IPS-18a (cell line): ENCODE results near the gene ZMPSTE24.

Experiments used
- H3K27ac ChIP-seq: one replicate; pipeline ENCODE4 v1.5.1; 2013; ENCODE audit warnings: low read length
- H3K27me3 ChIP-seq: one replicate; pipeline ENCODE4 v1.6.1; 2013; ENCODE audit warnings: mild to moderate bottlenecking, low read length; ENCODE audit not compliant: control insufficient read depth, insufficient read depth
- H3K36me3 ChIP-seq: one replicate; pipeline ENCODE4 v1.6.1; 2013; ENCODE audit warnings: low read depth, low read length; ENCODE audit not compliant: control insufficient read depth
- H3K4me1 ChIP-seq: one replicate; pipeline ENCODE4 v1.6.1; 2013; ENCODE audit warnings: low read depth, low read length; ENCODE audit not compliant: control insufficient read depth
- H3K4me3 ChIP-seq: one replicate; pipeline ENCODE4 v1.5.1; 2013; ENCODE audit warnings: low read length
- H3K9ac ChIP-seq: one replicate; pipeline ENCODE4 v1.6.1; 2013; ENCODE audit warnings: mild to moderate bottlenecking, low read length, moderate library complexity
- H3K9me3 ChIP-seq: one replicate; pipeline ENCODE4 v1.6.1; 2013; ENCODE audit warnings: low read depth, low read length; ENCODE audit not compliant: control insufficient read depth

ZMPSTE24 gene

DNA sequence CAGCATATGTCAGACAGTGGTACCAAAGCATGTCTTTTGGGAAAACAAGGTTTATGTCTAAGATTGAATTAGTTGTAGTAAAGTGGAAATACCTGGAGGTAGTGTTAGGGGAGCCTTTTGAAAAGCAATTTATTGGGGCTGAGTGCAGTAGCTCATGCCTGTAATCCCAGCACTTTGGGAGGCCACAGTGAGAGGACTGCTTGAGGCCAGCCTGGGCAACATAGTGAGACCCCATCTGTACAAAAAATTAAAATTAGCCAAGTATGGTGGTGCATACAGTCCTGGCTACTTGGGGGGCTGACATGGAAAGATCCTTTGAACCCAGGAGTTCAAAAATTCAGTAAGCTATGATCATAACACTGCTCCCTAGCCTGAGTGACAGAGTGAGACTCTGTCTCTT is 7.3 kb downstream of the ZMPSTE24 start:
- H3K4me1 ChIP-seq, result no peaks in the 10 kb centered on the region
- no peak overlapping the region for H3K27ac ChIP-seq
- no peaks in the 10 kb centered on the region for H3K27me3 ChIP-seq
- no peak overlapping the region for H3K9ac ChIP-seq
- no peak overlapping the region for H3K4me3 ChIP-seq
- peaks cover 67% of the 10 kb centered on the region for H3K36me3 ChIP-seq
- no peaks in the 10 kb centered on the region for H3K9me3 ChIP-seq

DNA sequence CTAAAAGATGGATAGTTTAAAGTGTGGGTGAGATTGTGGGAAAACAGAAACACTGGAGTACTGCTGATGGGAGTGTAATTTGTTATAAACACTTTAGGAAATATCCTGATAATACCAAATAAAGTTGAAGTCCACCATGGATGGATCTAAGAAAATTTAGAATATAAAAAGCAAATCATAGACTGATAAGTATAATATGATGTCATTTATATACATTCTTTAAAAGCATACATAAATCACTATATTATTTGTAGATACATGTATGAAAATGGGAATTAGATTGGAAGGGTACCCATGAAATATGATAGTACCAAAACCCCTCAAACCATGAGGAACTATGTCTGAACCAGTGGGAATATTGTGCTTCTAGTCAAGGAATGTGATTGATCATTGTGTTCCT is 7.9 kb downstream of the ZMPSTE24 start:
- Histone ChIP-seq H3K4me3 (no peak overlapping the region), H3K9me3 (no peaks in the 10 kb centered on the region), H3K27ac (no peak overlapping the region), H3K4me1 (no peaks in the 10 kb centered on the region), H3K27me3 (no peaks in the 10 kb centered on the region), H3K36me3 (peaks cover 67% of the 10 kb centered on the region), H3K9ac (no peak overlapping the region)

DNA sequence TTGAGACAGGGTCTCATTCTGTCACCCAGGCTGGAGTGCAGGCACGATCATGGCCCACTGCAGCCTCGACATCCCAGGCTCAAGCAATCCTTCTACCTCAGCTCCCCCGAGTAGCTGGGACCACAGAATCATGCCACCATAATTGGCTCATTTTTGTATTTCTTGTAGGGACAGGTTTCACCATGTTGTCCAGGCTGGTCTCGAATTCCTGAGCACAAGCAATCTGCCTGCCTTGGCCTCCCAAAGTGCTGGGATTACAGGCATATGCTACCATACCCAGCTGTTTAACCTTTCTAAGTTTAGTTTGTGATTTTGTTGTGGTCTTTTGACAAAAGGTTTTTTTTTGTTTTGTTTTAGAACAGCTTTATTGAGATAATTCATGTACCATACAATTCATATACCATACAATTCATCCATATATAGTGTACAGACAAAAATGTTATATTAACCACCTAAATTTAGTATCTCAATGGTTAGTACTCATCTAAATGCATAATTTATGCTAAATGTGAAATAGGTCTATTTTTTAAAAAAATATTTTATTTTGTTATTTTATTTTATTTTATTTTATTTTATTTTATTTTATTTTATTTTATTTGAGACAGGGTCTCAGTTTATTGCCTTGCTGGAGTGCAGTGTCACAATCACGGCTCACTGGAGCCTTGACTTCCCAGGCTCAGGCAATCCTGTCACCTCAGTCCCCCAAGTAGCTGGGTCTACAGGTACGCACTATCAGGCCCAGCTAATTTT is 8.9 kb downstream of the ZMPSTE24 start:
- Histone ChIP-seq H3K36me3 (peaks cover 65% of the 10 kb centered on the region), H3K9me3 (no peaks in the 10 kb centered on the region), H3K27ac (no peak overlapping the region), H3K9ac (no peak overlapping the region), H3K4me3 (no peak overlapping the region), H3K4me1 (no peaks in the 10 kb centered on the region), H3K27me3 (no peaks in the 10 kb centered on the region)

DNA sequence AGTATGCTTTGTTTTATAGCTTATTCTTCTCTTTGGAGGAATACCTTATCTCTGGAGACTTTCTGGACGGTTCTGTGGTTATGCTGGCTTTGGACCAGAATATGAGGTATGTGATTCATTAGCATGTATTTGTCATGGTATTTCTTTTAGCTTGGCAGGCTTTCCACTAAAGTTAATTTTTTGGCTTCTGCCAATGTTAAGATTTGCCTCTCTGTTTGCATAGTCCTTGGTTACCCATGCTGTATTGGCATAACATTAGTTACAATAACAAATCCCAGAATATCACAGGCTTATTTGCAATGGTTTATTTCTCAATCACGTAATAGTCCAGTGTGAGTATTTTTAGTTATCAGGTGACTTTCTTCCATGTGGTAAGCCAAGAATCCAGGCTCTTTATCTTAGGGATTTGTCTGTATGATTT is 9.7 kb downstream of the ZMPSTE24 start:
- Histone ChIP-seq H3K9ac (no peak overlapping the region), H3K36me3 (peaks cover 65% of the 10 kb centered on the region), H3K4me1 (no peaks in the 10 kb centered on the region), H3K27me3 (no peaks in the 10 kb centered on the region), H3K9me3 (no peaks in the 10 kb centered on the region), H3K4me3 (no peak overlapping the region), H3K27ac (no peak overlapping the region)

DNA sequence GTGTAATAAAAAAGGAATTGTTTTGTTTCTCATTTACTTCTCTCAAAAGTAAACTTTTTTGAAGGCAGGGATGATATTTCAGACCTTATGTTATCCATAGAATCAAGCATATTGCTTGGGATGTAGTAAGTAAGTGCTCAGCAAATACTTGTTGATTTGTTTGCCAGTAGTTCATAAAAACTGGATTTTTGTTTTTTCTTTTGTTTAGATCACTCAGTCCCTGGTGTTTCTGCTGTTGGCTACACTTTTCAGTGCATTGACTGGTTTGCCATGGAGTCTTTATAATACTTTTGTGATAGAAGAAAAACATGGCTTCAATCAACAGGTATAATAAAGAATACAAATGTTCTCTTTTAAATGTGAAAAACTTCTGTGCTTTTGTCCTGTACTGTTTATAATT is 10.2 kb downstream of the ZMPSTE24 start:
- no peaks in the 10 kb centered on the region for H3K27me3 ChIP-seq
- H3K36me3 ChIP-seq, result peaks cover 63% of the 10 kb centered on the region
- H3K27ac ChIP-seq, result no peak overlapping the region
- no peak overlapping the region for H3K9ac ChIP-seq
- H3K9me3 ChIP-seq, result no peaks in the 10 kb centered on the region
- H3K4me1 ChIP-seq, result no peaks in the 10 kb centered on the region
- no peak overlapping the region for H3K4me3 ChIP-seq

DNA sequence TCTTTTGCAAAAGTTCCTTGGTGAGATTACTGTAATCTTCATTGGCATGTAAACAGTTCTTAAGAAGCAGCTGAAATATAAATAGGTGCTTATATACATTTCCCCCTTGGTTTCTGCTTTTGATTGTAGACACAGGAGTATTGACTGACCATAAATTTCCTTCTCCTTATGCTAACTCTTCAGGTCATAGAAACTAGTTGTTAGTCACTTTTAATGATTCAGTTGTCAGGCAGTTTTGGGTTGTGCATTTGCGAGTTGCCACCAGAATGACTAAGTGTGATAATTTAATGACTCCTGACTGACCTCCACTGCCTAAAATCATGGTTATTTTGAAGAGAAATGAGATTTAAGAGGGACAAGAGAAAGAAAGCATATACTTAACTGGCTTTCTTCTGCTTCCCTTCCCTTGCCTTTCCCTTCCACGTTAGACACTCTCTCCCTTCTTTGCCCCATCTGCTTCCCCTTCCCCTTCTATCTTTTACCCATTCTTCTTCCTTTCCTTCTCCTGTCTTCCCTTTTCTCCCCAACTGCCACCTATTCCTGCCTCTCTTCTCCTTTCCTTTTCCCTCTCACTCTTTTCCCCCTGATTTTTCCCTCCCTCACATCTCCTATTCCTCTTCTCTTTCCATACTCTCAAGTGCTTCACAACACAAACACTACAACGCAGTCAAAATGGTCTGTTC is 12.3 kb downstream of the ZMPSTE24 start:
- Histone ChIP-seq H3K9ac (no peak overlapping the region), H3K27ac (no peak overlapping the region), H3K4me3 (no peak overlapping the region), H3K9me3 (no peaks in the 10 kb centered on the region), H3K36me3 (peaks cover 50% of the 10 kb centered on the region), H3K4me1 (no peaks in the 10 kb centered on the region), H3K27me3 (no peaks in the 10 kb centered on the region)

DNA sequence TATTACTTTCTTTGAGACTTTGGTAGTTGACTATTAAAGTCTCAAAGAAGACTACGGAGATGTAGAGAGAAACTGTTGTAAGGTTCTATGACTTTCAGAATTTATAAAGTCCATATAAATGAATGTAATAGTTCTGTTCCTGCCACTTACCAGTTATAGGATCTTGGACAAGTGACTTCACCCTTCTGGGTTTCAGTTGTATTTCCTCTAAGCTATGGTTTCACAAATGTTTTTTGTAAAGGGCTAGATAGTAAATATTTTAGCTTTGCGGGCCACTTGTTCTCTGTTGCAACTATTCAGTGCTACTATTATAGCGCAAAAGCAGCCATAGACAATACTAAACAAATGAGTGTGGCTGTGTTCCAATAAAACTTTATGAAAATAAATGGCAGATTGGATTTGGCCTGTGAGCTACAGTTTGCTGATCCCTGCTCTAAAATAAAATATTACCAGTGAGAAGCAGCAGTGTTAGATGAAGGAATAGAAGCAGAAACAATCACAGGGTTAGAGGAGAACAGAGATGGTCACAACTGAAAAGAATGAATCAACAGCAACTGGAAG is 14.7 kb downstream of the ZMPSTE24 start:
- H3K4me1 ChIP-seq, result no peaks in the 10 kb centered on the region
- no peak overlapping the region for H3K9ac ChIP-seq
- H3K27ac ChIP-seq, result no peak overlapping the region
- no peak overlapping the region for H3K4me3 ChIP-seq
- H3K9me3 ChIP-seq, result no peaks in the 10 kb centered on the region
- no peaks in the 10 kb centered on the region for H3K27me3 ChIP-seq
- H3K36me3 ChIP-seq, result peaks cover 49% of the 10 kb centered on the region

DNA sequence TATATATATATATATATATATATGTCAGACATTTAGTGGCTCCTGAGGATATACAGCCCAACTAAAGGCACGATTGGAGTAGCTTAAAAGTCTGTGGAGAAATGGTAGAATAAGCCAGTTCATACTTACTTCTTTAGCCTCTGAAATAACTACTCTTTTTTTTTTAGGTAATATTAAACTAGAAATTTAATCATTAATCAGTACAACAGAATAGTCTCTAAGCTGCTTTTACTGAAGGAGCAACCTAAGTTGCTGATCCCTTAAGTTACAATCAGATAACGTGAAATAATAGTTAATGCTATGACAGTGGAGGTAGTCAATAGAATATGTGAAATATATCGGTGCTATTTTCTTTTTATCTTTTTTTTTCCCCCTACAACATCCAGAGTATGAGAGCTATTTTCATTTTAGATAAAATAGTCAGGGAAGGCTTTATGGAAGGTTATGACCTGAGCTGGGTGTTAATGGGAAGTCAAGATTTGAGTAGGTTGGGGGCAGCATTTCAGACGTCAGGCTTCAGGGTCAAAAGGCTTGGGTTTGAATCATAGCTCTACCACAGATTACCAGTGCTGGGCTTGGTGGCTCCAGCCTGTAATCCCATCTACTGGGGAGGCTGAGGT is 15.6 kb downstream of the ZMPSTE24 start:
- Histone ChIP-seq H3K27me3 (no peaks in the 10 kb centered on the region), H3K27ac (no peak overlapping the region), H3K9me3 (no peaks in the 10 kb centered on the region), H3K4me3 (no peak overlapping the region), H3K36me3 (peaks cover 42% of the 10 kb centered on the region), H3K9ac (no peak overlapping the region), H3K4me1 (no peaks in the 10 kb centered on the region)

DNA sequence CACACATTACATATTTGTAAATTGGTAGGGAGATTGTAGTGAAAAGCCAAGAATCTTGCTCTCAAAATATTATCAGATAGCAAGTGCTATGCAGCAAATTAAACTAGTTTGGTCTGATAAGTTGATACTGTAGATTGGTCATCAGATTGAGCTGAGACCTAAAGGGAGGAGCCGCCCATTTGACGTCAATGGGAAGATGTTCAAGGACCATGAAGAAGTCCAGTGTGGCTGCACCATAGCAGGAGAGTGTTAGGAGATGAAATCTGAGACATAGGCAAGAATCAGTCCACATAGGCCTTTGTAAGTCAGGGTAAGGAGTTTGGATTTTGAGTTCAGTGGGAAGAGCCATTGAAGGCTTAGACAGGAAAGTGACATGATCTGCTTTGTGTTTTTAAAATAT is 16.3 kb downstream of the ZMPSTE24 start:
- H3K9me3 ChIP-seq, result no peaks in the 10 kb centered on the region
- no peak overlapping the region for H3K4me3 ChIP-seq
- peaks cover 47% of the 10 kb centered on the region for H3K36me3 ChIP-seq
- H3K27me3 ChIP-seq, result no peaks in the 10 kb centered on the region
- no peak overlapping the region for H3K27ac ChIP-seq
- no peak overlapping the region for H3K9ac ChIP-seq
- no peaks in the 10 kb centered on the region for H3K4me1 ChIP-seq

DNA sequence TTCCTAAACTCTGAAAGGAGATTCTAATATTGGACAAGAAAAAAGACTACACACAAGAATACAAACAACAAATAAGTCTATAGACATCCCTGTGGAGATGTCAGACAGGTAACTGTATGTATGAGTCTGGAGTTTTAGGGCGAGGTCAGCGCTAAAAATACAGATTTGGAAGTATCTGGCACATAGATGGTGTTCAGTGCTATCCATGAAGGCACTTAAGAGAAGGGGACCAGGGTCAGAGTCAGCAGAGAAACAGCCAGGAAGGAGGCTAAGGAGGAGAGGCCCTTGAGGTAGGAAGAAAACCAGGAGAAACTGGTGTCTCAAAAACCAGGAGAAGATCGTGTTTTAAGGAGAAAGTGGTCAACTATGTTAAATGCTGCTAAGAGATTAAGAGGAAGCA is 18.1 kb downstream of the ZMPSTE24 start:
- Histone ChIP-seq H3K4me1 (no peaks in the 10 kb centered on the region), H3K27ac (no peak overlapping the region), H3K9me3 (no peaks in the 10 kb centered on the region), H3K4me3 (no peak overlapping the region), H3K36me3 (peaks cover 37% of the 10 kb centered on the region), H3K9ac (no peak overlapping the region), H3K27me3 (no peaks in the 10 kb centered on the region)

DNA sequence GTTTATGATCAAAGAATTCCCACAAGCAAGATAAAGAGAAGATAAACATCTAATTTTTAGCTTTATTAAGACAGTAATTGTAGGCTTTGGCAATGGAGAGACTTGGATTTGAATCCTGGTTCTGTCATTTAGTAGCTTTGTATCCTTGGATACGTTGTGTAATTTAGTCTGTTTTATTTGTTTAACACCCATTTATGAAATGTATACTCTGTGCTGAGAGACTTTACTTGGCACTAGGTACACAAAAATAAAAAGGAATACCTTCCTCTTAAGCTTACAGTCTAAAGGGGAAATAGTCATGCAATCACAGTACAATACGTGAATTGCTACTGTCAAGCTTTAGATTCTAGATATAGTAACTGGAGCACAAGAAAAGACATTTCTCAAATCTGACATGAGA is 23.8 kb downstream of the ZMPSTE24 start:
- no peaks in the 10 kb centered on the region for H3K9me3 ChIP-seq
- no peak overlapping the region for H3K27ac ChIP-seq
- H3K9ac ChIP-seq, result no peak overlapping the region
- no peaks in the 10 kb centered on the region for H3K4me1 ChIP-seq
- no peaks in the 10 kb centered on the region for H3K27me3 ChIP-seq
- peaks cover 28% of the 10 kb centered on the region for H3K36me3 ChIP-seq
- no peak overlapping the region for H3K4me3 ChIP-seq
